HG02970 (cell line): ENCODE results near the gene TMUB1.

Source experiments
- ATAC-seq: cut with Tn5 transposase; IDR thresholded peaks from one replicate; pipeline ENCODE4 v1.9.1; 2021; ENCODE audit warnings: mild to moderate bottlenecking, moderate library complexity, moderate number of reproducible peaks; ENCODE audit not compliant: unreplicated experiment, low FRiP score

Gene TMUB1, protein sequence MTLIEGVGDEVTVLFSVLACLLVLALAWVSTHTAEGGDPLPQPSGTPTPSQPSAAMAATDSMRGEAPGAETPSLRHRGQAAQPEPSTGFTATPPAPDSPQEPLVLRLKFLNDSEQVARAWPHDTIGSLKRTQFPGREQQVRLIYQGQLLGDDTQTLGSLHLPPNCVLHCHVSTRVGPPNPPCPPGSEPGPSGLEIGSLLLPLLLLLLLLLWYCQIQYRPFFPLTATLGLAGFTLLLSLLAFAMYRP

DNA sequence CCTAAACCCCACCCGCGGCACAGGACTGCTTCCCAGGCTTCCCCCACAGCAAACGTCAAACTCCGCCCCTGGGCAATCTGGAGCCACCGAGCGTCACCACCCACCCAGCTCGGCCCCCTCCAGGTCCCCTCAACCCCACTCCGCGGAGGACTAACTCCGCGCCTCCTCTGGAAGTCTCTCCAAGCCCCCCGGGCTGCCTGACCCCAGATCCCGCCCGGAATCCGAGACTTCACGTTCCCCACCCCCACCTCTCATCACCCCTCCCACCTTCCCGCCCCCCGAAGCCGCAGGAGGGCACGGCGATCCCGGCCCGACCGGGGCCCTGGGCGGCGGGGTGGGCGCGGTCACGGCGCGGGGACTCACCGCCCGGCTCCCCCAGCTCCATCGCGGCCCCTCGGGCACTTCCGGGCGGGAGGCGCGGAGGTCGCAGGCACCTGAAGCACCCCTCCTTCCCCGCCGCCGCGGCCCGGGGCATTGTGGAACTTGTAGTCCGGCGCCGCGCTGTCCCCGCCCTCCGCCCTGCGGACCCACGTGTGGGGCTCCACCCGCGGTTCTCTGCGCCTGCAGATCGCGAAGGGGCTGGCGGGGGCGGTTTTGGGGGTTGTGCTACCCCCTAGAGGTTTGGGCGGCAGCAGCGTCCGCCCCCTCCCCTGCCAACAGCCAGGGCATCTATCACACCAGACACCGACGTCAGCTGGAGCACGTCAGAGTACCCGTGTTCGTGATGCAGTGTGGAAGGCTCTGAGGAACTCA lies at the start of gene TMUB1:
Gene TMUB1 (minus strand): TSS at position 423 of the 753 bp plus-strand sequence. CDS start 930 bp downstream, outside the sequence.
- ATAC-seq: peak; percentile 39

DNA sequence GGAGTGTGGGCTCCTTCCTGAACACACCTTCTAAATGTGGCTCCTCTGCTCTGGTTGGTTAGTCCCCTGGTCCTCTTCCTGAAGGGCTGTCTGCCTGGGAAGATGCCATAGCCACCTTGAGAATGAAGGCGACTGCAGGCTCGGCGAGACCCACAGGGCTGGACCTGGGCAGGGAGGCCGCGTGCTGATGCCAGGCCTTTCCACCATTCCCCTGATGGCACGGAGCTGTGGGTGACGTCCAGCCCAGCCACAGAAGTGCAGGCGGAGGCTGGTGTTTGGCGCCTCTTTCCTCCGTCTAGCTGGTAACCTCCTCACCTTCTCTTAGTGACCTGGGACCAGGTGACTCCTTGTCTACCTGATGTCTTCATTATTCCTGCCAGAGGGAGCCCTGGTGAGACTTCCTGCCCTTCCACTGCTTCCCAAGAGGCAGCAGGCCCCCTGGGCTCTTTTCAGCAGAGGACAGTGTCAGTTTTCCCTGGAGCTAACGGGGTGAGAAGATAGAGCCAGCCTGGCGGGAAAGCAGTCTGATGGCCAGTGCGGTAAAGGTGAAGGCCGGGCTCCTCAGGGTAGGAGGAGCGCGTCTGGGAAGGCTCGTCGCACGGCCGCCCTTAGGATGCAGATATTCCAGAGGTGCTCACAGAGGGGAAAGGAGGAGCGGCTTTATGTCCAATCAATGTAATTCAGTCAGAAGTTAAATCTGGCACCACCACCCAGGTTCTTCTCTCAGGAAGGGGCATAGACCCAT lies 49.3 kb upstream of the TMUB1 start:
- no peak for ATAC-seq

DNA sequence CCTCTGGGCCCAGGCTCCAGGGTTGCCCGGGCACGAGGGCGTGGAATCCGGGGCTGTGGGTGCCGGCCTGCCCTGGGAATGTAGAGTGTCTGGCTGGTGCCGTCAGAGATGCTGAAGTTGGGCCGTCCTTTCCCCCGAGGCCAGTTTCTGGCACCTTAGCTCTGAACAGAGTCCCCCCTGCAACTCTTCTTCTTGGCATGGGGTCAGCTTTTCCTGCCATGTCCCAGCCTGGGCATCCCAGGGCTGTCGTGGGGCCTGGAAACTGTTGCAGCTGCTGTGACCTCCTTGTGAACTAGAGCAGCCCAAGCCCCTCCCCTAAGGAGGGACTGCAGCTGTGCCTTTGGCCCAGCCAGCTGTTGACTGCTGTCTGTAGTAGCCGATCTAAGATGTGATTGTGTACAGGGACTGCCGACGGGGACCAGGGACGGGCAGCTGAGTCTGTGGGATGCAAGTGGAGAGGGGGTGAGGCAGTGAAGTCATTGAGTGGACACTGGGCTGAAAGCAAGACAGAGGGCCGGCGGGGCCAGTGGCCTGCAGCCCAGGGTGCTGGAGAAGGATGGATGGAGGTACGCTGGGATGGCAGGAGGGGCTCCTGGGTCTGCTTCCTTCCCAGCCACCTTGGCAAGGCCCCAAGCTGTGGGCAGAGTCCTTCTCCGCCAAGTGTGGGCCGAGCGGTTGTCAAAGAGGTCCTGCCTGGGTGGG lies 48.5 kb upstream of the TMUB1 start:
- no peak for ATAC-seq

DNA sequence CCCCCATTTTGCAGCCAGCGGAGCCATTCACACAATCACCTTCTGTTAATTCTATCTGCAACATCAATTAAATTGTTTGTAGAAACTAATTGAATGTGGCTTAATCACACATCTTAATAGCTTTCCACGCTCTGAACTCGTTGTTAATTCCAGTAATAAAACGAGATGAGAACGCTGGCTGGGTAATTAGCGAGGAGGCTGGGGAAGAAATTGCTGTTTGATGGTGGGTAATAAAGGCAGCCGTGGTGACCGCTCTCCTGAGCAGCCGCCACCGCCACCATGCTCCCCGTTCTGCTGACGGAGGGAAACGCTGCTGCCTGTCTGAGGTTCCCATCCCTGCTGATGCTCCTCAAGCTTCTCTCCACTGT lies 47.9 kb upstream of the TMUB1 start:
- ATAC-seq: no peak

DNA sequence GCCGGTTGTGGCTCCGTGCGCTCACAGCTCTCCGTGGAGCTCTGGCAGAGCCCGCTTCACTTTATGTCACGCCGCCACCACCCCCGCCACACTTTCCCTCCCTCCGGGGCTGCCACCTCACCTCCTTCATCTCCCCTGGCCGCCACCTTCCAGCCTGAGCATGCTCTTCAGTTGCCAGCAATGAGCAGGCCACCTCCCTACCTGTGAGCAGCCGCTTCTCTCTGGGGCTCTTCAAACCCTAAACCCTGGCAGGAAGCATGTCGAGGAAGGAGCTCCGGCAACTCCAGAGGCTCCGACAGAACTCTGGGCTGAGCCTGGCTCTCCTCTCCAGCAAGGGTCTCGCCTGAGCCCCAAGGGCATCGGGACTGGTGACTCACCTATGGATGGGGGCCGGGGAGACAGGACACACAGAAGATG lies 47.5 kb upstream of the TMUB1 start:
- no peak for ATAC-seq

DNA sequence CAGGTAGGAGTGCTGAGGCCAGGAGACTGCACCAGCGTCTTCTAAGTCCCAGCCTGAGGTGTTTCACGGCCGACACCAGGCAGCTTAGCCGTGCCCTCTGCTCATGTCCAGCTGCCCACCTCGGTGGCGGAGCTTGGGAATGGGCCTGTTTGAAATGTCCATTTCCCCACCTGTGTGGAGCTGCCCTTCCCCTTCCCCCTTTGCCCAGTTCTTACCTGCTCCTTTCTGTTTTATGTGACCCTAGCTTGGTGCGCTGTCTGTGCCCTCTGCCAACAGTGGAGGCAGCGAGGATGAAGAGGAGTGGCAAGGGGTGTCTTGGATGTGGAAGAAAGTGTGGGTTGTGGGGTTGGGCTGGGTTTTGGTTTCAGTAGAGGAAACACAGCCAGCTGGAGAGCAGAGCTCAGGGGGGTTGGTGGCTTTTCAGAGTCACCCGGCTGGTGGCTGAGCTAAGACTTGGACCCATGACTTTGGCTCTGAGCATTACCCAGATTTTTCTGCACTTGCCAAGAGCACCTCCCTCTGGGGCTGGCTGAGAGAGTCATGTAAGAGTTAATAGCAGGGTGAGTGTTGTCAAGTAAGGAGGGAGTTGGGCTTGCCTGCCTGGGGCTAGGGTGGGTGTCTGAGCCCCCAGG lies 46.8 kb upstream of the TMUB1 start:
- no peak for ATAC-seq

DNA sequence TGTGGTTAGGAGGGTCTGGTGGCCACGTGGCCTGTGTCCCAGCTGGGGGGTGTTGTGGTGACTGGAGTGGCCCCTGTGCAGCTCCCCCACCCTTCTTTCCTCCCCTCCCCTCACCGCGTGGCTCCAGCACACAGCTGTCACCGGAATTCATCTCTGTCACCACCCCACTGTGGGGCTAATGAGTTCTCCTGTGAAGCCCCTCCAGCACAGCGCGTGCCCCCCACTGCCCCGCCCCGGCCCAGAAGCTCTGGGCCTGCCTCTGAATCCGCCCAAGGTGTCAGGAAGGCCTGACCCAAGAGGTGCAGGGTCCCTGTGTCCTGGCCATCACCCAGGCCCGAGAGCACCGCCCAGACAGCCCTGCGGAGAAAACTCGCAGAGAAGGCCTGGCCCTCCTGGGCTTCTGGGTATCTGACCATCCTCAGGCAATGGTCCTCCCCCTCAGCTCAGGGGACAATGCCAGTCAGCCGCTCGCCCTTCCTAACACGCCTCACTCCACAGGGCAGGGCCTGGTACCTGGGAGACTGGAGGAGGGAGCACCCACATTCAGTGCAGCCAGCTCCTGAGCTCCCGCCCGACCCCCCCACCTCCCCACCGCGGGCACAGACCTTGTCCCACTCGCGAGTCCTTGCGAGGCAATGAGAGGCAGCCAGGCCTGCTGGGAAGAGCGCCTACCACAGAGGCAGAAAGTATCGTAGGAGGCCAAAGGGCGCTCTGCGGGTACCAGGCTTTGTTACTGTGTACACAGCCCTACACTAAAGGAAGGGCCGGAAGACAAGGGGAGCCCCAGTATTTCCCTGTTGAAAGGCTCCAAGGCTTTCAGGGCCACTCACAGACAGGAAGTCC lies 46.0 kb upstream of the TMUB1 start:
- ATAC-seq: no peak

DNA sequence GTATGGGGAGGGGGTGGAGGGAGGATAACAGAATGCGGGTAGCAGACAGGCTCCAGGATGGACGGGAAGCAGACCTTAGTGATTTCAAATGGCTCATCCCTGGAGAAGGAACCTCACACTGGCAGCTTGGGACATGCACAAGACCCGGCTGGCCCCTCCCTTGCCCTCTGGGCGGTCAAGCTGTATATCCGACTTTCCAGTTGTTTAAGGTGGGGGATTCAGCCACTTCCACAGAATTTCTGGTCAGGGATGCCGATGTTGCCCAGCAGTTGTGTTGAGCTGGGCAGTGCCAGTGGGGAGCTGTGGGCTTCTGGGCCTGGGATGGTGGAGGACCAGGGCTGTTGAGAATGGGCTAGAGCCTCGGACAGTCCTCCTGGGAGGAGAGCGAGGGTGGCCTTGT lies 45.4 kb upstream of the TMUB1 start:
- no peak for ATAC-seq

DNA sequence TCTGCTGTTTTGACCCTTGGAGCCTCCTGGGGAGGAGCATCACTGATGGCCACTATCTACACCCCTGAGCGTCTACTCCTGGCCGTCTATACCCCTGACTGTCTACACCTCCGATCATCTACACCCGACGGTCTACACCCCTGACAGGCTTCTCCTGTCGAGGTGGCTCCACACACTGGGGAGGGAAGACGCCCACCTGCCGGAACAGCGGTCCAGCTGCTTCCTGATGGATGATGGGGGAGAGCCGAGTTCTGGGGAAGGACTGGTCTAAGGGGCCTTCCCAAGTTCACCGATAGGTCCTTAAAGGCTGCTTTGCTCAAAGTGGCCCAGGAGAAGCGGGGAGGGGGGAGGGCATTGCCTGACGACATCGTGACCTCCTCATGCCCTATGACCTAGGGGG lies 44.9 kb upstream of the TMUB1 start:
- ATAC-seq: no peak

DNA sequence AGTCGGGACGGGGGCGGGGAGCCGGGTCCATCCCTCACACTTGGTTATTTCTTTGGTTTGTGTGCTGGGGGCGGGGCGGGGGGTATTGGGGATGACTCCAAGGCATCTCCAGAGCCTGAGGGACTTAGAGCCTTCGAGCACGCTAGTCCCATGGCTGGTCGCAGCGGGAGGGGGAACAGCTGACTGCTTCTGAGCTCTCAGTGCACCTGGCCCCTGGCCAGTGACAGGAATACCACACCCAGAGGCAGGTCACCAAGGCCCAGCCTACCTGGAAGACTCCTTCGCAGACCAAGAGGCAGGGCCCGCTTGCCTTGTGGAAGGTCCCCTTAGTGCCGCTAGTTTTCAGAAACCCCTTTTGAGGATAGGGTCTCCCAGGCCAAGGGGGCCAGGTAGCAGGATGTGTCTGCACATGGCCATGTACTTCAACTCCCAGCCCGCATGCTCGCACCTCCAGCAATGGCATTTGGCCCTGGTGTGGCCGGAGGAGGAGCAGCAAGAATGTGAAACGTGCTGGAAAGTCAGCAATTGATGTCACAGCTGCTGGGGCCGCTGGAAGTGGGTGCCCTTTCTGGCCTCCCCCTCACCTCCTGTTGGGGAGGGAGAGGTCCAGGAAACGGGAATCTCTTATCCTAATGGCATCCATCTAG lies 43.3 kb upstream of the TMUB1 start:
- ATAC-seq: no peak

DNA sequence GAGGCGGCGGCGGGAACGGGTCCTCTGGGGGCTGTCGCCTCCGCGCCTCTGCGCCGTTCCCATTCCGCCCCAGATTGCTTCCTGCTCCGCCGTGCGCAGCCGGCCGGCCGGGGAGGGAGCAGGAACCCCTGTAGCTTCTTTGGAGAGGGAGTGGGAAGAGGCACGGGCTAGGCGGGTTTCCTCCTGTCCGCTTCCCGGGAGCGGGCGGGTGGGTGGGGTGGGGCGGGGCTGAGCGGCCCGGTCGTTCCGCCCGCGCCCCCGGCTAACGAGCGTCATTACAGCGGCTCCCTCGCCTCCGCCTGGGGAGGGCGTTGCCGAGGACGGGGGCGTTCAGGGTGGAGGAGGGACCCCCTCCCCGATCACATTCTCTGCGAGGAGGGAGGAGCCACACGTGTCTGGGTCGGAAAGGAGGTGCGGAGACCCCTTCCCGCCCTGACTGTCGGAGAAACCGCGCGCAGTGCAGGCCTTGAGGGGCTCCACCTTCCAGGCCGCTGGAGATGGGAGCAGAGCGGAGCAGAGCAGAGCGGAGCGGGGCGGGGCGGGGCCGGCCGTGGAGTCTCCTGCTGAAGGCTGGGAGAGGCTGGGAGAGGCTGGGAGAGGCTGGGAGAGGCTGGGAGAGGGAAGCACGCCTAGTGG lies 42.7 kb upstream of the TMUB1 start:
- ATAC-seq: no peak

DNA sequence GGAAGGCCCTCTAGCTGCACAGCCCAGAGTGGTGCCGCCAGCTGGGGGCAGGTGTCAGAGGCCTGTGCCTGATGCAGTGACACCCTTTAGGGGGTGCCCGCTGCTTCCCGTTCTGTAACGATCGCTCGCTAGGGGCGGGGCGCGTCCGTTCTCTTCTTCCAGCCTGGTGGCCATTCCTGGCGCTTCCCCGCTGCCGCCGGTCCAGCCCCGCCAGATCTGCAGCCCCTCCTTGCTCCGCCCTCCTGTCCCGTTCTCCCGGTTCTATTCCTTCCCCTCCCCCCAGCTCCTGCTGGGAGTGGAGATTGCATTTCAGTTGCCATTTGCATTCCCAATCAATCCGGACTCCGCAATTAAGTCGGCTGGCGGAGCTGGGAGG lies 42.2 kb upstream of the TMUB1 start:
- ATAC-seq: no peak

DNA sequence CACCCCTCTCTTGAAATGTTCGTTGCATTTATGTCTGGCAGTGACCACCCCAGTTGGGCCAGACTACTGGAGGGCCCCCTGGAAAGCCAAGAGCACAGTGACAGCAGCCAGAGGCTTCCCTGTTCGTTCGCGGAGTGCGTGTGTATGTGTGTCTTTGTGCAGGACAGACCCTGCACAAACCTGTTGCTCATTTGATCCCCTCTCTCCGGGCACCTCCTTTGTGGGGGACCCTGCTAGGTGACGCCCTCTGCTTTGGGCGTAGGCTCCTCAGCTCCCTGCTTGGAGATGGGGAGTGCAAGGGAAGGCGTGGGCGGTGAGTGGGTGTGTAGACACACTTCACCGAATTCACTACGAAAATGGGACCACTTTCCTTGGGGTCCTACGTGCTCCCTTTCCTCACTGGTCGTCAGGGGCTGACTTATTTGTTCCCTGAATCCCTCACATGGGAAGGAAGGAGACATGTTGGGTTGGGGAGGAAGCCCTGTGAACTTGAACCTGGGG lies 41.7 kb upstream of the TMUB1 start:
- no peak for ATAC-seq

DNA sequence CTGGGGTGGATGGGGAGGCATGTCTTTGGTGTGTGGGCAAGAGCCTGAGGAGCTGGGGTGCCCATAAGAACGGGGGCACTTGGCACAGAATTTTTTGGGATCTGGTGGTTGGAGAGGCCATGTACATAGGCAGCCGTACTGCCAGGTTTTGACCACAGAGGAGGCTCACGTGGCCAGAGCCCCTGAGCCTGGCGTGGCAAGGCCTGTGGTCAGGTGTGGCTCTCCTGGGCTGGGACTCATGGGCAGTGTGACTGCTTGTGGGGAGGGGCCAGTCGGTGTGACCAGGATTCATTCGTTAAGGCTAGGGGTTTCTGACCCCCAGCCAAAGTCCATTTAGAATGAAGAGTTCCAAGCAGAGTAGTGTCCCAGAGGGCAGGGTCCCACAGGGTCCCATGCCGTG lies 41.2 kb upstream of the TMUB1 start:
- ATAC-seq: no peak

DNA sequence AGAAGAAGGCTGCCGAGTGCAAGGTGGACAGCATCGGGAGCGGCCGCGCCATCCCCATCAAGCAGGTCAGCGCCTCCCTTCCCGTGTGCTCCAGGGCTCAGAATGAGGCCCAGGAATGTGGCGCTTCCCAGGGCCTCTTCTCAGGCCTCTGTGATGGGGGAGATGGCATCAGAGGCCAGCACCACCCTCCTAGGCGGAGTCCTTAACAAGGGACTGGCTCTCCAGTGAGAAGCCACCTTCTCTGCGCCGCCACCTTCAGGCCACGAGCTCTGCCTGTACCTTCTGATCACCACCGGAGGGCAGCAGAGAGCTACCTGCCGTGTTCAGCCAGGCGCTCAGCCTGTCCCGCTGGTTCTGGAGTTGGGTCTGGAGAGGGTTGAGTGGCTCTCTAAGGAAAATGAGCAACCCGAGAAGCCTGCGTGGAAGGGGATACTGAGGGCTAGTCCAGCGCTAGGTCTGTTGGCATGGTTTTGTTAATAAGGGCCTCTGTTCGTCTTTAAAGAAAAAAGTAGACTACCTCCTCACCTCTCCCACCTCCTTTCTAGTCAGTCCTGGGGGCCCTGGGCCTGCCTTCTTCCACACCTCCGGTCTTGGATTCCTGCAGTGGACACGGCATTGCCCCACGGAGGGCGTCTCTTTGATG lies 40.6 kb upstream of the TMUB1 start:
- ATAC-seq: peak; percentile 62

DNA sequence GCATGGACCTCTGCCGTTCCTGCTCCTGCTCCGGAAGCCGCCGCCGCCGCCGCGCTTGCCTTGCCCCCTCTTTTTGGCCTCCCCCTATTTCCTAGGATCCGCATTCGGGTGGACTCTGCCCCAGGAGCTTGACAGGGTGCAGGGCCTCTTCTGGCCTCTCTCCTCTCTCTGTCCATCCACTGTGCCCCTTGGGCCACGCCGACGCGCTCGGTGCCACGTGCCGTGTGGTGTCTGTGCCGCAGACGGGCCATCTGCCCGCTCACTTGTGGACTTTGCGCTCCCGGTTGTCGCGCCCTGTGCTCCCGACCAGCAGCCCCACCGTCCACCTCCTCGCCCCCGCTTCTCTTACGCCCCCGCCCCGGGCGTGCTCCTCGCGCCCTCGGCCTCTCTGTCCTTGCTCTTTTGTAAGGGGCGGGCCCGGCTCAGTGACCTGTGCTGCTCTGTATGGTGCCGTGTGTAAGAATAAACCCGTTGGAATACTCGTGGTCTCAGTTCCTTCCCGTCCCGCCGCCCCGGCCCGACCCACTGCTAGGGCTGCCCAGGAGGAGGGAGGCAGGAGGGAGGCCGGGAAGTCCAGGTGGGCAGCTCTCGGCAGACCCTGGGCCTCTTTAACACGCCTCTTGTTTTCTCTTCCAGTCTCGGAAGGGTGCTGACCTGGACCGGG lies 40.0 kb upstream of the TMUB1 start:
- ATAC-seq: no peak

DNA sequence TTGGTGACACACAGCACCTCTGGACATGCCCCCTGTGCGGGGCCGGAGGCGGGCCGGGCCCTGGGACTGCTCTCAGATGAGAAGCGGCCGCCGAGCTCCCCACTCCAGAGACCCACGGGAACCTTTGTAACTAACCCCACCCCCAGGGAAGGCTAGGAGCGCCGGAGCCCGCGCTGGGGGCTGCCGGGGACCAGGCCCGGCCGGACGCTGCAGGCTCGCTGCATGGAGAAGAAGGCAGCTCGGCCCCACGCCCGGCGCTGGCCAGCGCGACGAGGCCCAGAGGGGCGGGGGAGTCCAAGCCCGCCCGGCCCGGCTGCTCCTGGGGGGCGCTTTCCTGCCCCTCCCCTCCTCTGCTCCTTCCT lies 39.5 kb upstream of the TMUB1 start:
- no peak for ATAC-seq

DNA sequence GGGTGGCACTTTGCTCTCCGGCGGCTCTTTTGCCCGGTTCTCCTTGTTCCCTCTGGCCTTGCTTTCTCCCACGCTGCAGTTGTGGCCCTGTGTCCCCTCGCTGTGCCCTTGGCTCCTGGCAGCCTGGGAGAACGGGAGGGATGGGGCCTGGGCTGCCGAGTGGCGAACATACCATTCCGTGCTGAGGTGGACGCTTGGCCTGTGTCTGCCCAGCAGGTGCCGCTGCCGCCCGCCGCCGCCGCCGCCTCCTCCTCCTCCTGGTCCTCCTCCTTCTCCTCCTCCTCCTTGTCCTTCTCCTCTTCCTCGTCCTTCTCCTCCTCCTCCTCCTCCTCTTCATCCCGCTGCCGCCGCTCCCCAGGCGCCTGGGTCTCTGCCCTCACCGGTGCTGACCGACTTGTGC lies 39.0 kb upstream of the TMUB1 start:
- no peak for ATAC-seq
